AG09319 (cell line): Measurements from ENCODE around the gene VPS54.

Experiments
- DNase-seq: peaks from one replicate; pipeline ENCODE4 v3.0.0-alpha.2; 2010; ENCODE audit warnings: low read depth; ENCODE audit errors: extremely low read depth
- CTCF ChIP-seq: IDR thresholded peaks from 2 replicates; pipeline ENCODE4 v1.5.1; 2011; ENCODE audit warnings: low read depth, mild to moderate bottlenecking, inconsistent platforms, low read length, moderate library complexity

Gene VPS54

DNA sequence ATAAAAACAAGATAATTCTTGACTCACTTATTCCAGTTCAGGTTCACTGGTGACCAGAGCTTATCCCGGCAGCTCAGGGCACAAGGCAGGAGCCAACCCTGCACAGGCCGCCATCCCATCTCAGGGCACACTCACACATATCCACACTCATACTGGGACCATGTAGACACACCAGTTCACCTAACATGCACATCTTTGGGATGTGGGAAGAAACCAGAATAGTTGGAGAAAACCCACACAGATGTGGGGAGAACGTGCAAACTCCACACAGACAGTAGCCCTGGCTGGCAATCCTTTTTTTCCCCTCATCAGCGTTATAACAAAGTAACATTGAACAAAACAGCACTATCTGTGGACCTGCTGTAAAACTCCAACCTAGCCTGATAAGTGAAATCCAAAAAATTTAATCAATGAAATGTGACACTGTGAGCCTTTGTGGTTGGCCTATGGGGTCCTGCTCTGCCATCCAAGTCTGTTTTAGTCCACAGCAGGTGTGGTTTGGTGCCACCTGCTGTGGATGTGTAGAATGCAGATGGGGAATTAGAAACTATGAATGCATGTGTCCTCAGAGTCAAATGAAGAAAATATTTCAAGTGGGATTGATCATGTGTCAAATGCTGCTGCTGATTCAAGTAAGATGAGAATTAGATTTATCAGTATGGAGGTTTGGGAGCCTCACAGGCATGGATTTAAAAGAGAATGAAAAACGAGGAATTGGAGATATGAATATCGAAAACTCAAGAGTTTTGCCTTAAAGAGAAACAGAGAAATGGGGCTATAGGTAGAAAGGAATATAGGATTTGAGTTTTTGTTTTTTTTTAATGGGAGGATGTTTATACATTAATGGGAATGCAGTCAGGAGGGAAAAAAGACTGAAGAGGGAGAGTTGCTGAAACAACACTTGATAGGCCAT lies 130.5 kb downstream of the VPS54 start:
- peak; percentile 68 for TF ChIP-seq CTCF

GRCh38 chr2:63888053-63888452 lies 131.2 kb downstream of the VPS54 start:
- no peak for DNase-seq
- no peak for TF ChIP-seq CTCF

More for the DNA sequence above, 130.5 kb downstream of the VPS54 start:
- no peak for DNase-seq

DNA sequence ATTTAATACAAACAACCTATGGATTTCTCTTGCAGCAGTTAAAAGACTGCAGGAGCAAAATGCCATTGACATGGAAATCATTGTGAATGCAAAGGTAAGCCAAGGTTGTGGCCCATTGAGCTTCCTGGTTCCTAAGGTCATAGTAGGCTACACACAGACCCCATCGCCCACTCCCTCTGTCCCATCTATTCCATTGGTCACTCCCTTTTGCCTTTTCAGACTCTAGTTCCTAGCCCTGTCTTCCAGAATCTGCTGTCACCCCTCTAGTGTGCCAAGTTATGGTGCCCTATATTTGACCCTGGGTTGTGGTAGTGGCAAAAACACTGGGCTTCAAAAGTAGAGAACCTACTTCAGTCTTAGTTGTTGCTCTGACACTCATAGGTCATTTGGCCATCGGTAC lies 132.8 kb downstream of the VPS54 start:
- DNase-seq, result no peak
- no peak for TF ChIP-seq CTCF

DNA sequence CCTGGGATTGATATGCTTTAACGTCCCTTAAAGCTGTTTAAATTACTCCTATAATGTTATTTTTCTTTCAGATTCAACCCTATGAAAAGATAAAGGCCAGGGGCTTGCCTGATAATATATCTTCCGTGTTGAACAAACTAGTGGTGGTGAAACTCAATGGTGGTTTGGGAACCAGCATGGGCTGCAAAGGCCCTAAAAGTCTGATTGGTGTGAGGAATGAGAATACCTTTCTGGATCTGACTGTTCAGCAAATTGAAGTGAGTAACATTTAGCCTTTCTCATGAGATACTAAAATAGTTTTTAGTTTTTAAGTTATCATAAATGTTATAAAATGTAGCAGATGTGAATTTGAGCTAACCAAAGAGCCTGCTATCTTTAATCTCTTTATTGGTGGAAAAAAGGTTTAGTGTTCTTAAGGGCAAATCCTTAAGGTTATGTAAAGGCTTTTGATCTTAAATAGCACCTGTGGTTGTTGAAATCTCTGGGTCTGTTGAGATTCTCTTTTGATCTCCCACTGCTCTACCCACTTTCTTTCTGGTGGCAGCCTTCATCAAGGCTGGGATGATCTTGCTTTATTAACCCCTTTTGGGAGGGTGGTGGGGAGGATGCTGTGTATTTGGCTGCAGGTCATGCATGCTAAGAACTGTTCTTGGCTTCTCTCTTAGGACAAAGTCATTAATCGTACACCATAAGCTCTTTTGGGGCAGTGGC lies 136.7 kb downstream of the VPS54 start:
- no peak for TF ChIP-seq CTCF
- no peak for DNase-seq

DNA sequence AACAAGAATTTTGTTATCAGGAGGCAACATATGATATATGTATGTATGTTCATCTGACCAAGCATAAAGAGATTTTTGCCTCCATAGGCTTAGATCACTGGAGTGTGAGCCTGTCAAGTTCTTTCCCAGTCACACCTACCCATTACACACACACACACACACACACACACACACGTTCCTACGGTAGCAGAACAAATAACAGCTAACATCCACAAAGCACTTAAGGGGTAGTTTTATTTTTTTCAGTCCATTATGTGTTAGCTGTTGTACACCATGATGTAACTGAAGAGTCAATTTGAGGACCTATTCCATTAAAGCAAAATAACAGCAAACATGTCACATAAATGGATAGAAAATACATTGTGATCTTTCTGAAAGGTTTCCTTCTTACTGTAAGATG lies 138.0 kb downstream of the VPS54 start:
- TF ChIP-seq CTCF, result no peak
- no peak for DNase-seq

GRCh38 chr2:63880625-63881024 lies 138.6 kb downstream of the VPS54 start:
- TF ChIP-seq CTCF, result no peak
- DNase-seq, result no peak

DNA sequence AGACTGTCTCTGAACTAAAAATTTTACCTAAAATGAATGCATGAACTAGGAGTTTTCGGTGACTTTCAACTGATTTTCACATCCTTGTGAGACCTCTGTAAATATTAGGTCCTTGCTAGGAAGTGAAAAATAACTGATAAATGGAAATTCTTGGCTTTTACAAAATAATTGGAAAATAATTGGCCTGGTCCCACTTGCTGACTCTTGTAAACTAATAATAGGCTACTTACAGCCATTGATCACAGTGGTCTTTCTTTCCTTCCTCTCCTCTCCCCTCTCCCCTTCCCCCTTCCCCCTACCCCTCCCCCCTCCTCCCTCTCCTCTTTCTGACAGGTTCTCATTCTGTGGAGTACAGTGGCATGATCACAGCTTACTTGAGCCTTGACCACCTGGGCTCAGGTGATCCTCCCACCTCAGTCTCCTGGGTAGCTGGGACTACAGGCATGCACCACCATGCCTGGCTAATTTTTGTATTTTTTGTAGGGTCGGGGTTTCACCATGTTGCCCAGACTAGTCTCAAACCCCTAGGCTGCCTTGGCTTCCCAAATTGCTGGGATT lies 139.3 kb downstream of the VPS54 start:
- TF ChIP-seq CTCF, result no peak
- DNase-seq, result no peak
